ENCODE results near the gene FBRS.
"Not testable (repeated sequence)": the region's sequence is repeated elsewhere in the genome, so short reads cannot be mapped to it uniquely, and the experiment has no call there.

FBRS gene

GRCh38 chr16:30698816-30699614 lies 40.8 kb downstream of the FBRS start, which contains the start of gene SRCAP:
SRCAP (plus strand) TSS chr16:30699171; CDS start chr16:30700825, 1,654 bp downstream.
- DNase-seq (ENCODE audit: low spot score), result peak; percentile 83

- DNase-seq (ENCODE audit: low spot score), result no peak
Observed at GRCh38 chr16:30699615-30700099, 41.4 kb downstream of the FBRS start.

- DNase-seq (ENCODE audit: low spot score), result no peak
Observed at GRCh38 chr16:30700491-30700890, 42.3 kb downstream of the FBRS start.

GRCh38 chr16:30700971-30701370 lies 42.7 kb downstream of the FBRS start:
- DNase-seq (ENCODE audit: low spot score), result no peak

- DNase-seq (ENCODE audit: low spot score), result not testable (repeated sequence)
Observed at GRCh38 chr16:30703071-30703470, 44.8 kb downstream of the FBRS start.

GRCh38 chr16:30703971-30704370 lies 45.7 kb downstream of the FBRS start:
- no peak for DNase-seq (ENCODE audit: low spot score)

- no peak for DNase-seq (ENCODE audit: low spot score)
Observed at GRCh38 chr16:30706046-30706445, 47.8 kb downstream of the FBRS start.

GRCh38 chr16:30710971-30711370 lies 52.7 kb downstream of the FBRS start:
- DNase-seq (ENCODE audit: low spot score), result no peak

- no peak for DNase-seq (ENCODE audit: low spot score)
Observed at GRCh38 chr16:30711712-30712111, 53.5 kb downstream of the FBRS start.

- no peak for DNase-seq (ENCODE audit: low spot score)
Observed at GRCh38 chr16:30715750-30716445, 57.7 kb downstream of the FBRS start.

GRCh38 chr16:30720086-30720485 lies 61.9 kb downstream of the FBRS start:
- DNase-seq (ENCODE audit: low spot score), result no peak
